Measurements from ENCODE around the gene PLA1A. TPM values are rescaled to one million over a fixed set of nuclear protein-coding genes. Genes with fewer than 3 reads are reported as not detected.

PLA1A gene
- total RNA-seq, 1 donor from 2014 or later = 1.1 TPM

- POLR2A ChIA-PET = interaction anchor here (1.0 to 3.1 kb wide), 5 partner anchors 9 to 123 kb away, joined by 3 to 15 read pairs (median 9); partner anchors contain the start of gene COX17
- H3K36me3 Mint-ChIP-seq (ENCODE audit: low read depth) = peaks cover 79% of the 10 kb centered on the region
- no peaks in the 10 kb centered on the region for H3K9me3 Mint-ChIP-seq
- peak overlapping the region; percentile 88 for H3K27ac Mint-ChIP-seq
- intact Hi-C loops (cut with micrococcal nuclease) = no loop called here
- CTCF ChIA-PET = interaction anchor here (0.9 kb wide), 2 partner anchors 14 to 128 kb away, joined by 3 read pairs; no protein-coding TSS in a partner anchor
- no peak for ATAC-seq (ENCODE audit: low read depth)
- peak overlapping the region; percentile 90 for H3K4me3 Mint-ChIP-seq
- TF ChIP-seq CTCF (IDR thresholded peaks at IDR 0.05) = no peak
- DNase-seq = no peak
- H3K4me1 Mint-ChIP-seq = peaks cover 91% of the 10 kb centered on the region
- no peaks in the 10 kb centered on the region for H3K27me3 Mint-ChIP-seq
These were observed 43.8 kb upstream of the PLA1A start for GRCh38 chr3:119553823-119554415.

DNA sequence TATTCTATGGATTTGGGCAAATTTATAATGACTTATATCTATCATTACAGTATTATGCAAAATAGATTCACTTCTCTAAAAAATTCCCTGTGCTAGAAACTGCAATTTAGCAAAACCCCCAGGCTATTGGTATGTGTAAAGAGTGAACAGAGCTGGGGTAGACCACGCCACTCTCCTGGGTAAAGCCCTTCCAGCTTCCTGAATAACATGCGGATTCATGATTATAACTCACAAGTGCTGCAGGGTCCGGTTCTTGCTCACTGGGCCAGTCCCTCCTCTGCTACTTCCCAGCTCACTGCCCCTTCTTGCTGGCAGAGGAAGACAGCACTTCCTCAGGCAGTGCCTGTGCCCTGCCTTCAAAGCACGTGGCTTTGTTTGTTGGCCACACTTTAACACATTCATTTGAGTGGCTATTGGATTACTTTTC, 42.4 kb upstream of the PLA1A start:
- ChIA-PET POLR2A (interaction anchor here (0.6 to 2.3 kb wide), 14 partner anchors 14 to 539 kb away, joined by 3 to 16 read pairs (median 3); partner anchors contain the start of genes COX17, GSK3B, POGLUT1 and TIMMDC1), CTCF (interaction anchor here (1.6 to 1.7 kb wide), 2 partner anchors 25 to 126 kb away, joined by 4 to 6 read pairs; no protein-coding TSS in a partner anchor)
- DNase-seq (peak; percentile 30), ATAC-seq (ENCODE audit: low read depth) (peak; percentile 41)
- peak overlapping the region; percentile 90 for H3K4me3 Mint-ChIP-seq
- peaks cover 91% of the 10 kb centered on the region for H3K4me1 Mint-ChIP-seq
- no peaks in the 10 kb centered on the region for H3K9me3 Mint-ChIP-seq
- H3K36me3 Mint-ChIP-seq (ENCODE audit: low read depth) = peaks cover 77% of the 10 kb centered on the region
- no peak for TF ChIP-seq CTCF (IDR thresholded peaks at IDR 0.05)
- intact Hi-C loops (cut with micrococcal nuclease) = no loop called here
- H3K27me3 Mint-ChIP-seq = no peaks in the 10 kb centered on the region
- peak overlapping the region; percentile 88 for H3K27ac Mint-ChIP-seq

DNA sequence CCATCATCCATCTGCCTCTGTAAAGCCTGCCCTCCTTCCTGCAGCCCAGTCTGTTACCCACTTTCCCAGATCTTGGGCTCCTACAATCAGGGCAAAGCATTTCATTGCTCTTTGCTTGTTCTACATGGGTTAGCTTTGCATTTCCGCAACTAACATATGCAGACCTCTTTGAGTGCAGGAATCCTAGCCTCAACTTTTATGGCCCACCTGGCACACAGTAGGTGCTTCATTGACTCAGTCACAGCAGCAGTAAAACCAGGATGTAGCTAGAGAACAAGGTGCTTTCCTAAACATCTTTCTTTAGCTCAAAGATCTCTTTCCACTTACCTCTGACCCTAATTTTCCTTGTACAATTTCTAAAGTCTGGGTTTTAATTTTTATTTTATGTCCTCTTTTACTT, 41.8 kb upstream of the PLA1A start:
- POLR2A ChIA-PET = interaction anchor here (0.6 to 2.3 kb wide), 12 partner anchors 15 to 539 kb away, joined by 3 to 16 read pairs (median 4); partner anchors contain the start of genes COX17, GSK3B, POGLUT1 and TIMMDC1
- Mint-ChIP-seq H3K4me1 (peaks cover 90% of the 10 kb centered on the region), H3K36me3 (ENCODE audit: low read depth) (peaks cover 71% of the 10 kb centered on the region), H3K27me3 (no peaks in the 10 kb centered on the region), H3K4me3 (peak overlapping the region; percentile 90), H3K27ac (peak overlapping the region; percentile 88), H3K9me3 (no peaks in the 10 kb centered on the region)
- CTCF ChIA-PET = interaction anchor here (0.9 to 1.7 kb wide), 3 partner anchors 25 to 125 kb away, joined by 4 to 6 read pairs (median 4); no protein-coding TSS in a partner anchor
- DNase-seq (no peak), ATAC-seq (ENCODE audit: low read depth) (no peak)
- intact Hi-C loops (cut with micrococcal nuclease) = no loop called here
- TF ChIP-seq CTCF (IDR thresholded peaks at IDR 0.05) = no peak

GRCh38 chr3:119557192-119557876, 40.4 kb upstream of the PLA1A start:
- Mint-ChIP-seq H3K27ac (peak overlapping the region; percentile 88), H3K9me3 (no peaks in the 10 kb centered on the region), H3K4me3 (peak overlapping the region; percentile 90), H3K4me1 (peaks cover 91% of the 10 kb centered on the region), H3K27me3 (no peaks in the 10 kb centered on the region), H3K36me3 (ENCODE audit: low read depth) (peaks cover 60% of the 10 kb centered on the region)
- no peak for TF ChIP-seq CTCF (IDR thresholded peaks at IDR 0.05)
- ATAC-seq (ENCODE audit: low read depth) = no peak
- intact Hi-C loops (cut with micrococcal nuclease) = no loop called here
- POLR2A ChIA-PET = interaction anchor here (0.9 to 4.0 kb wide), 4 partner anchors 22 to 119 kb away, joined by 4 to 44 read pairs (median 16); partner anchors contain the start of genes ADPRH, COX17 and TMEM39A
- CTCF ChIA-PET = interaction anchor here (2.4 to 3.6 kb wide), 2 partner anchors 21 to 124 kb away, joined by 6 to 17 read pairs; partner anchors contain the start of gene ADPRH
- no peak for DNase-seq
